Gastrocnemius medialis (tissue), 4 donors: ENCODE data around the gene ABCB8. TPM values are rescaled to one million over a fixed set of nuclear protein-coding genes. Genes with fewer than 3 reads are reported as not detected.

Experiments used
- ATAC-seq, 2 donors: fragments of 150-250 bp; one replicate each; pipeline ENCODE4 v1.9.1; 2016
- DNase-seq, 2 donors: peaks; one replicate each; pipeline ENCODE4 v3.0.0-alpha.2; 2019
- H3K27ac ChIP-seq, 4 donors: fragments of 200-600 bp; sonication (generic); 1 replicate in 1 of 4; 2 replicates in 3 of 4; pipeline ENCODE4 v1.5.1; 2016 to 2018; ENCODE audit warnings: mild to moderate bottlenecking in 2 of 4, moderate library complexity in 1 of 4
- H3K27me3 ChIP-seq, 3 donors: fragments of 200-600 bp; sonication (generic) in 2 of 3; 1 replicate in 1 of 3; 2 replicates in 2 of 3; pipeline versions ENCODE4 v1.5.1 to v1.6.0; 2016 to 2019; ENCODE audit warnings: mild to moderate bottlenecking in 1 of 3, moderate library complexity in 1 of 3
- H3K36me3 ChIP-seq, 2 donors: fragments of 200-600 bp; sonication (generic) in 1 of 2; one replicate each; pipeline ENCODE4 v1.5.1; 2017 to 2018
- H3K4me1 ChIP-seq, 2 donors: fragments of 200-600 bp; sonication (generic) in 1 of 2; one replicate each; pipeline ENCODE4 v1.5.1; 2016 to 2017; ENCODE audit warnings: mild to moderate bottlenecking in 2 of 2
- H3K4me3 ChIP-seq, 4 donors: fragments of 200-600 bp; sonication (generic) in 3 of 4; 1 replicate in 1 of 4; 2 replicates in 3 of 4; pipeline ENCODE4 v1.5.1; 2016 to 2019; ENCODE audit warnings: mild to moderate bottlenecking in 2 of 4
- H3K9me3 ChIP-seq, 3 donors: fragments of 200-600 bp; sonication (generic) in 2 of 3; 1 replicate in 1 of 3; 2 replicates in 2 of 3; pipeline ENCODE4 v1.5.1; 2016 to 2019
- CTCF ChIP-seq, 5 experiments: fragments of 450-650 bp in 3 of 5; fragments of 200-600 bp in 2 of 5; sonication (generic) in 2 of 5; IDR thresholded peaks in 4 of 5; conservative IDR thresholded peaks in 1 of 5; 1 replicate in 4 of 5; 2 replicates in 1 of 5; pipeline ENCODE4 v1.5.1; 2016 to 2019; ENCODE audit warnings: antibody characterized with exemption in 5 of 5, mild to moderate bottlenecking in 3 of 5, moderate library complexity in 3 of 5
- POLR2A ChIP-seq, 2 donors: fragments of 450-650 bp; IDR thresholded peaks; one replicate each; pipeline ENCODE4 v1.6.1; 2017; ENCODE audit warnings: antibody characterized with exemption in 2 of 2, mild to moderate bottlenecking in 2 of 2, moderate library complexity in 2 of 2
- in situ Hi-C, 4 donors: fragments of 200-750 bp; cut with MboI; loops; one replicate each; pipeline versions ENCODE4 v1.15.0 to v1.8.0; 2017; ENCODE audit warnings: low sequenced_read_pairs in 4 of 4
- intact Hi-C: fragments of 100-400 bp; cut with DNase I; formaldehyde crosslinking; loops from one replicate; pipeline ENCODE4 v1.15.1; 2023; ENCODE audit warnings: low total_unique reads
- total RNA-seq, 4 donors: library from RNA; depleted of rRNA; stranded (reverse); fragments of >200 nt; gene quantifications; one replicate each; pipeline versions ENCODE4 v1.1.0 to v1.2.3, GENCODE V29; 2016

The ABCB8 gene
- total RNA-seq, 4 donors from 2014 or later, result 10.4 to 25.7 (median 16.2) TPM

- H3K4me1 ChIP-seq, result peaks cover 8 to 11% of the 10 kb centered on the region in 2 donors
- peak overlapping the region; percentile 17 to 31 (median 21) for H3K4me3 ChIP-seq
- H3K9me3 ChIP-seq, result no peaks in the 10 kb centered on the region
- H3K27ac ChIP-seq, result no peak overlapping the region
- ATAC-seq, result no peak
- no peak for TF ChIP-seq POLR2A (IDR thresholded peaks at IDR 0.05)
- no peak for TF ChIP-seq CTCF (IDR thresholded peaks at IDR 0.05 in 4 of 5, conservative IDR thresholded peaks at IDR 0.05 in 1 of 5)
- in situ Hi-C loops, result no loop called here
- DNase-seq, result no peak
- no peaks in the 10 kb centered on the region for H3K36me3 ChIP-seq
- peaks cover 28 to 52% (median 33%) of the 10 kb centered on the region in 3 donors for H3K27me3 ChIP-seq
- intact Hi-C loops, result no loop called here
These were observed 9.2 kb upstream of the ABCB8 start for GRCh38 chr7:151019130-151019447.

GRCh38 chr7:151020231-151020630 is 8.0 kb upstream of the ABCB8 start:
- peaks cover 22 to 43% (median 24%) of the 10 kb centered on the region in 3 donors for H3K27me3 ChIP-seq
- ATAC-seq, result no peak

GRCh38 chr7:151023232-151023631 is 5.0 kb upstream of the ABCB8 start:
- Histone ChIP-seq H3K9me3 (no peaks in the 10 kb centered on the region), H3K4me3 (no peak overlapping the region), H3K27me3 (peaks cover 7 to 17% (median 14%) of the 10 kb centered on the region in 3 donors), H3K27ac (no peak overlapping the region), H3K36me3 (no peaks in the 10 kb centered on the region), H3K4me1 (peaks cover 0 to 5% of the 10 kb centered on the region in 2 donors)
- intact Hi-C loops, result loop anchor here (10.0 kb wide), 1 partner anchor 618 kb away; a partner anchor contains a TSS
- in situ Hi-C loops, result loop anchor here in 1 of 4 donors (10.0 kb wide), 1 partner anchor 82 kb away; no protein-coding TSS in a partner anchor
- no peak for DNase-seq
- TF ChIP-seq CTCF (IDR thresholded peaks at IDR 0.05 in 4 of 5, conservative IDR thresholded peaks at IDR 0.05 in 1 of 5) (no peak), POLR2A (IDR thresholded peaks at IDR 0.05) (no peak)
- no peak for ATAC-seq

More at GRCh38 chr7:151020231-151020630, 8.0 kb upstream of the ABCB8 start:
- H3K4me3 ChIP-seq, result no peak overlapping the region
- TF ChIP-seq CTCF (IDR thresholded peaks at IDR 0.05 in 4 of 5, conservative IDR thresholded peaks at IDR 0.05 in 1 of 5) (no peak), POLR2A (IDR thresholded peaks at IDR 0.05) (no peak)
- intact Hi-C loops, result loop anchor here (10.0 kb wide), 1 partner anchor 615 kb away; a partner anchor contains a TSS
- DNase-seq, result no peak
- H3K9me3 ChIP-seq, result no peaks in the 10 kb centered on the region
- H3K27ac ChIP-seq, result no peak overlapping the region
- peaks cover 6 to 8% of the 10 kb centered on the region in 2 donors for H3K4me1 ChIP-seq
- H3K36me3 ChIP-seq, result no peaks in the 10 kb centered on the region
- in situ Hi-C loops, result loop anchor here in 1 of 4 donors (10.0 kb wide), 1 partner anchor 85 kb away; no protein-coding TSS in a partner anchor

GRCh38 chr7:151024435-151025056 is 3.7 kb upstream of the ABCB8 start, which contains the start of gene ATG9B:
Gene ATG9B, minus strand, starts transcription at chr7:151024494. Its CDS starts 71 bp downstream, at chr7:151024423.
- intact Hi-C loops (loop anchor here (5.0 to 10.0 kb wide), 4 partner anchors 148 to 620 kb away; partner anchors contain the start of genes ASB10 and SMARCD3), in situ Hi-C loops (loop anchor here in 1 of 4 donors (10.0 kb wide), 1 partner anchor 80 kb away; no protein-coding TSS in a partner anchor)
- H3K4me1 ChIP-seq, result peaks cover 6 to 8% of the 10 kb centered on the region in 2 donors
- DNase-seq, result no peak
- H3K4me3 ChIP-seq, result no peak within 1 kb of the TSS
- H3K27ac ChIP-seq, result no peak within 1 kb of the TSS
- peaks cover 0 to 10% (median 7%) of the 10 kb centered on the region in 3 donors for H3K27me3 ChIP-seq
- no peaks in the 10 kb centered on the region for H3K9me3 ChIP-seq
- ATAC-seq, result no peak
- no peaks in the 10 kb centered on the region for H3K36me3 ChIP-seq
- no peak for TF ChIP-seq CTCF (IDR thresholded peaks at IDR 0.05 in 4 of 5, conservative IDR thresholded peaks at IDR 0.05 in 1 of 5)
- no peak for TF ChIP-seq POLR2A (IDR thresholded peaks at IDR 0.05)
